K562 (cell line): ENCODE data around the gene P4HTM. TPM values are rescaled to one million over a fixed set of nuclear protein-coding genes. Genes with fewer than 3 reads are reported as not detected.

Source experiments
- ATF7 ChIP-seq: fragments of 450-650 bp; IDR thresholded peaks from 2 replicates; pipeline ENCODE4 v1.7.1; 2014; ENCODE audit warnings: mild to moderate bottlenecking, moderate library complexity
- BMI1 ChIP-seq: fragments of 150-350 bp; IDR thresholded peaks from 2 replicates; pipeline ENCODE4 v1.6.1; 2014; ENCODE audit warnings: low read length
- CBX3 ChIP-seq, 2 experiments: IDR thresholded peaks; 1 replicate in 1 of 2; 2 replicates in 1 of 2; pipeline ENCODE4 v1.6.1; 2012; ENCODE audit warnings: inconsistent platforms in 2 of 2, low read length in 2 of 2, borderline replicate concordance in 1 of 2, control low read depth in 1 of 2
- CHD4 ChIP-seq: fragments of 200-600 bp; sonication (generic); IDR thresholded peaks from 3 replicates; pipeline ENCODE4 v1.6.1; 2012; ENCODE audit warnings: low read depth, mild to moderate bottlenecking, mixed read lengths, low read length, inconsistent platforms; ENCODE audit not compliant: insufficient read depth, insufficient replicate concordance, poor library complexity, severe bottlenecking
- FOXA3 ChIP-seq, 2 experiments: fragments of 450-650 bp in 1 of 2; sonication (generic) in 1 of 2; formaldehyde crosslinking; IDR thresholded peaks in 1 of 2; conservative IDR thresholded peaks in 1 of 2; 2 replicates each; pipeline versions ENCODE4 v1.4.0 to v1.8.0; 2020 to 2022; ENCODE audit warnings: mild to moderate bottlenecking in 2 of 2, missing genetic modification reagents in 1 of 2
- HES1 ChIP-seq: fragments of 450-650 bp; IDR thresholded peaks from 2 replicates; pipeline ENCODE4 v1.6.1; 2016; ENCODE audit warnings: low read depth, mild to moderate bottlenecking, moderate library complexity
- HNRNPLL ChIP-seq: fragments of 200-400 bp; formaldehyde crosslinking; IDR thresholded peaks from 2 replicates; pipeline ENCODE4 v1.6.1; 2017; ENCODE audit warnings: low read length, low read depth, mild to moderate bottlenecking; ENCODE audit not compliant: poor library complexity, severe bottlenecking
- HNRNPUL1 ChIP-seq: fragments of 200-400 bp; formaldehyde crosslinking; IDR thresholded peaks from 2 replicates; pipeline ENCODE4 v1.6.1; 2017; ENCODE audit warnings: low read length
- IRF1 ChIP-seq: sonication (generic); formaldehyde crosslinking; IDR thresholded peaks from 2 replicates; pipeline ENCODE4 v1.8.0; 2022; ENCODE audit warnings: missing genetic modification reagents, mild to moderate bottlenecking, borderline replicate concordance
- KLF13 ChIP-seq: fragments of 450-650 bp; IDR thresholded peaks from 2 replicates; pipeline ENCODE4 v1.6.1; 2016; ENCODE audit warnings: missing genetic modification characterization, low read depth, mild to moderate bottlenecking, missing compliant biosample characterization, moderate library complexity, borderline replicate concordance
- L3MBTL2 ChIP-seq: fragments of 450-650 bp; IDR thresholded peaks from 2 replicates; pipeline ENCODE4 v1.6.1; 2016; ENCODE audit warnings: mild to moderate bottlenecking, moderate library complexity
- PCBP2 ChIP-seq: fragments of 200-400 bp; formaldehyde crosslinking; IDR thresholded peaks from 2 replicates; pipeline ENCODE4 v1.6.1; 2018; ENCODE audit warnings: low read length, low read depth, mild to moderate bottlenecking, moderate library complexity; ENCODE audit not compliant: poor library complexity, severe bottlenecking
- SAP30 ChIP-seq: fragments of 200-600 bp; sonication (generic); IDR thresholded peaks from 2 replicates; pipeline ENCODE4 v1.6.1; 2012; ENCODE audit warnings: borderline replicate concordance, low read depth, mild to moderate bottlenecking, moderate library complexity, low read length, control low read depth, inconsistent platforms; ENCODE audit not compliant: insufficient read depth, poor library complexity, severe bottlenecking
- TBP ChIP-seq: optimal IDR thresholded peaks from 2 replicates; pipeline ENCODE3; 2011; ENCODE audit warnings: low read depth, low read length, improper control_type of control experiment
- ZNF165 ChIP-seq: fragments of 250-450 bp; sonication (Bioruptor Pico); IDR thresholded peaks from 2 replicates; pipeline ENCODE4 v1.4.0; 2020; ENCODE audit warnings: borderline replicate concordance
- ZNF263 ChIP-seq: sonication (generic); formaldehyde crosslinking; IDR thresholded peaks from 2 replicates; pipeline ENCODE4 v1.8.0; 2022; ENCODE audit warnings: mild to moderate bottlenecking, missing genetic modification reagents, borderline replicate concordance
- ZNF79 ChIP-seq: fragments of 250-450 bp; sonication (Bioruptor Pico); IDR thresholded peaks from 2 replicates; pipeline ENCODE4 v1.4.0; 2020; ENCODE audit warnings: low read depth, mild to moderate bottlenecking, moderate library complexity
- polyA plus RNA-seq, 8 experiments: library from polyadenylated mRNA; depleted of rRNA in 4 of 8; stranded (reverse) in 5 of 8; unstranded in 3 of 8; fragments of >200 nt; fragmentation: Nextera tagmentation in 2 of 8; fragmentation: Illumina TruSeq in 1 of 8; extraction: Ambion mirVana in 2 of 8; extraction: Trizol in 1 of 8; gene quantifications; 2 replicates each; pipeline versions ENCODE4 v1.2.1 to v1.2.3, GENCODE V29; 2011 to 2014; ENCODE audit warnings: inconsistent platforms in 1 of 8, missing spikeins in 1 of 8
- total RNA-seq, 7 experiments: library from RNA; depleted of rRNA in 6 of 7; stranded (reverse); fragments of >200 nt in 6 of 7; fragmentation: Illumina TruSeq in 2 of 7; extraction: Trizol in 2 of 7; gene quantifications; 2 replicates each; pipeline versions ENCODE4 v1.2.1 to v1.2.3, GENCODE V29; 2011 to 2021; ENCODE audit warnings: low replicate concordance in 1 of 7
- TF ChIP-seq, protein P1 (sequence below): sonication (generic); formaldehyde crosslinking; IDR thresholded peaks from 2 replicates; pipeline ENCODE4 v1.8.1; 2023; ENCODE audit warnings: mild to moderate bottlenecking, missing genetic modification reagents
- TF ChIP-seq, protein P2 (sequence below): fragments of 450-650 bp; IDR thresholded peaks from 2 replicates; pipeline ENCODE4 v1.7.1; 2018; ENCODE audit warnings: mild to moderate bottlenecking, low read depth; ENCODE audit not compliant: partially characterized antibody

P4HTM gene
- total and polyA plus RNA-seq, 9 of the 15 experiments (the other 6 are each of a cell fraction or from before 2014, with no cell fraction given) = 0.09 to 0.66 (median 0.25) TPM; not detected in 2

GRCh38 chr3:49021213-49021812, 31.3 kb downstream of the P4HTM start (continued):
- TF ChIP-seq FOXA3 (CRISPR knock-in tag; conservative IDR thresholded peaks at IDR 0.05 in 1 of 2, IDR thresholded peaks at IDR 0.05 in 1 of 2) (no peak), HNRNPLL (peak; percentile 30), IRF1 (CRISPR knock-in tag) (0 out of 2 replicates have a peak, but pooled peaks have one; percentile 9), ZNF79 (CRISPR knock-in tag) (no peak), ZNF263 (no peak), SAP30 (peak; percentile 54), HNRNPUL1 (no peak), KLF13 (peak; percentile 45; the same call in 1 of the 2 replicates), ZNF165 (CRISPR knock-in tag) (no peak), TBP (peak; percentile 98), CBX3 (IDR thresholded peaks at IDR 0.05; ENCODE audit: borderline replicate concordance in 1 of 2, low read length in 2 of 2) (no peak), CHD4 (no peak), L3MBTL2 (peak; percentile 43), BMI1 (no peak), ATF7 (no peak), PCBP2 (no peak), HES1 (no peak)
- TF ChIP-seq, protein P1, sequence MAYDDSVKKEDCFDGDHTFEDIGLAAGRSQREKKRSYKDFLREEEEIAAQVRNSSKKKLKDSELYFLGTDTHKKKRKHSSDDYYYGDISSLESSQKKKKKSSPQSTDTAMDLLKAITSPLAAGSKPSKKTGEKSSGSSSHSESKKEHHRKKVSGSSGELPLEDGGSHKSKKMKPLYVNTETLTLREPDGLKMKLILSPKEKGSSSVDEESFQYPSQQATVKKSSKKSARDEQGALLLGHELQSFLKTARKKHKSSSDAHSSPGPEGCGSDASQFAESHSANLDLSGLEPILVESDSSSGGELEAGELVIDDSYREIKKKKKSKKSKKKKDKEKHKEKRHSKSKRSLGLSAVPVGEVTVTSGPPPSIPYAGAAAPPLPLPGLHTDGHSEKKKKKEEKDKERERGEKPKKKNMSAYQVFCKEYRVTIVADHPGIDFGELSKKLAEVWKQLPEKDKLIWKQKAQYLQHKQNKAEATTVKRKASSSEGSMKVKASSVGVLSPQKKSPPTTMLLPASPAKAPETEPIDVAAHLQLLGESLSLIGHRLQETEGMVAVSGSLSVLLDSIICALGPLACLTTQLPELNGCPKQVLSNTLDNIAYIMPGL (CRISPR knock-in tag) = no peak
- TF ChIP-seq, protein P2, sequence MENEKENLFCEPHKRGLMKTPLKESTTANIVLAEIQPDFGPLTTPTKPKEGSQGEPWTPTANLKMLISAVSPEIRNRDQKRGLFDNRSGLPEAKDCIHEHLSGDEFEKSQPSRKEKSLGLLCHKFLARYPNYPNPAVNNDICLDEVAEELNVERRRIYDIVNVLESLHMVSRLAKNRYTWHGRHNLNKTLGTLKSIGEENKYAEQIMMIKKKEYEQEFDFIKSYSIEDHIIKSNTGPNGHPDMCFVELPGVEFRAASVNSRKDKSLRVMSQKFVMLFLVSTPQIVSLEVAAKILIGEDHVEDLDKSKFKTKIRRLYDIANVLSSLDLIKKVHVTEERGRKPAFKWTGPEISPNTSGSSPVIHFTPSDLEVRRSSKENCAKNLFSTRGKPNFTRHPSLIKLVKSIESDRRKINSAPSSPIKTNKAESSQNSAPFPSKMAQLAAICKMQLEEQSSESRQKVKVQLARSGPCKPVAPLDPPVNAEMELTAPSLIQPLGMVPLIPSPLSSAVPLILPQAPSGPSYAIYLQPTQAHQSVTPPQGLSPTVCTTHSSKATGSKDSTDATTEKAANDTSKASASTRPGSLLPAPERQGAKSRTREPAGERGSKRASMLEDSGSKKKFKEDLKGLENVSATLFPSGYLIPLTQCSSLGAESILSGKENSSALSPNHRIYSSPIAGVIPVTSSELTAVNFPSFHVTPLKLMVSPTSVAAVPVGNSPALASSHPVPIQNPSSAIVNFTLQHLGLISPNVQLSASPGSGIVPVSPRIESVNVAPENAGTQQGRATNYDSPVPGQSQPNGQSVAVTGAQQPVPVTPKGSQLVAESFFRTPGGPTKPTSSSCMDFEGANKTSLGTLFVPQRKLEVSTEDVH = no peak
